AG09309 (cell line): Measurements from ENCODE around the gene TACC2.
"Not testable (repeated sequence)": the region's sequence is repeated elsewhere in the genome, so short reads cannot be mapped to it uniquely, and the experiment has no call there.

Experiments
- DNase-seq: peaks from one replicate; pipeline ENCODE4 v3.0.0-alpha.2; 2010; ENCODE audit warnings: low read depth
- H3K4me3 ChIP-seq: 2 replicates; pipeline ENCODE4 v1.5.1; 2011; ENCODE audit warnings: mild to moderate bottlenecking, low read depth, low read length, moderate library complexity; ENCODE audit not compliant: control insufficient read depth
- CTCF ChIP-seq: IDR thresholded peaks from 2 replicates; pipeline ENCODE4 v1.5.1; 2011; ENCODE audit warnings: mild to moderate bottlenecking, low read depth, low read length, inconsistent platforms; ENCODE audit not compliant: insufficient read depth, control insufficient read depth; ENCODE audit errors: missing control alignments

TACC2 gene

GRCh38 chr10:121949451-121949850 lies 39.5 kb upstream of the TACC2 start:
- no peak for DNase-seq
- TF ChIP-seq CTCF = no peak
- no peak overlapping the region for H3K4me3 ChIP-seq

- TF ChIP-seq CTCF = no peak
- no peak overlapping the region for H3K4me3 ChIP-seq
- no peak for DNase-seq
These were observed 36.7 kb upstream of the TACC2 start for GRCh38 chr10:121952226-121952625.

- H3K4me3 ChIP-seq = no peak overlapping the region
- DNase-seq = peak; percentile 55
- no peak for TF ChIP-seq CTCF
These were observed 32.6 kb upstream of the TACC2 start for GRCh38 chr10:121956111-121957061.

- DNase-seq = no peak
- TF ChIP-seq CTCF = no peak
- H3K4me3 ChIP-seq = no peak overlapping the region
These were observed 29.3 kb upstream of the TACC2 start for GRCh38 chr10:121959671-121960070.

GRCh38 chr10:121961456-121961855 lies 27.5 kb upstream of the TACC2 start:
- DNase-seq = no peak
- TF ChIP-seq CTCF = no peak
- no peak overlapping the region for H3K4me3 ChIP-seq

GRCh38 chr10:121965996-121966395 lies 23.0 kb upstream of the TACC2 start:
- no peak overlapping the region for H3K4me3 ChIP-seq
- TF ChIP-seq CTCF = no peak
- DNase-seq = no peak

- not testable (repeated sequence) for H3K4me3 ChIP-seq, DNase-seq
These were observed 19.9 kb upstream of the TACC2 start for GRCh38 chr10:121969086-121969485.
